HG03097 (cell line): Measurements from ENCODE around the gene TOLLIP.
"Not testable (repeated sequence)": the region's sequence is repeated elsewhere in the genome, so short reads cannot be mapped to it uniquely, and the experiment has no call there.

Source experiments
- ATAC-seq: cut with Tn5 transposase; IDR thresholded peaks from one replicate; pipeline ENCODE4 v1.9.1; 2021; ENCODE audit not compliant: unreplicated experiment, low FRiP score

TOLLIP gene

GRCh38 chr11:1344056-1344635, 34.7 kb upstream of the TOLLIP start:
- ATAC-seq, result no peak

DNA sequence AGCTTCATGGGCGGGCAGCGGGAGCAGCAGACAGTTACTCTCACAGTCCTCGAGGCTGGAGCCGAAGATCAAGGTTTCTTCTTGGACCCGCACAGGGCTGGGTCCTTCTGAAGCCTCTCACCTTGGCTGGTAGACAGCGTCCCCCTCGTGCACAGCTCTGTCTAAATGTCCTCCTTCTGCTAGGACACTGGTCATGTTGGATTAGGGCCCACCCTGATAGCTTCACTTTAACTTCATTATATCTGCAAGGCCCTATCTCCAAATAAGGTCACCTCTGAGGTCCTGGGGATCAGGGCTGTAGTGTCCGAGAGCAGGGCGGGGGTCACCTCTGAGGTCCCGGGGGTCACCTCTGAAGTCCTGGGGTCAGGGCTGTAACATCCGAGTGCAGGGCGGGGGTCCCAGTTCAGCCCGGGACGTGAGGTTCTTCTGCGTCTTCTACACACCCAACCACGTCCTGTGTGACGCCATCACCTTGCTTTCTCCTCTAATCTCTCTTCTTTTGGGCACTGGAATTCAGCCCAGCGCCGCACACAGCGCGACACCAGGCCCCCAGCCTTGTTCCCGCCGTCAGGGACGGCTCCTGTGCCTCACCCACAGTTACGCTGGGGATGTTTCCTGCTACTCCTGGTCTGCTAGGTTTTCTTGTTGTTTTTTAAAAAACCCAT, 34.1 kb upstream of the TOLLIP start:
- ATAC-seq, result no peak

- ATAC-seq, result no peak
Observed at GRCh38 chr11:1342946-1343345, 33.5 kb upstream of the TOLLIP start.

DNA sequence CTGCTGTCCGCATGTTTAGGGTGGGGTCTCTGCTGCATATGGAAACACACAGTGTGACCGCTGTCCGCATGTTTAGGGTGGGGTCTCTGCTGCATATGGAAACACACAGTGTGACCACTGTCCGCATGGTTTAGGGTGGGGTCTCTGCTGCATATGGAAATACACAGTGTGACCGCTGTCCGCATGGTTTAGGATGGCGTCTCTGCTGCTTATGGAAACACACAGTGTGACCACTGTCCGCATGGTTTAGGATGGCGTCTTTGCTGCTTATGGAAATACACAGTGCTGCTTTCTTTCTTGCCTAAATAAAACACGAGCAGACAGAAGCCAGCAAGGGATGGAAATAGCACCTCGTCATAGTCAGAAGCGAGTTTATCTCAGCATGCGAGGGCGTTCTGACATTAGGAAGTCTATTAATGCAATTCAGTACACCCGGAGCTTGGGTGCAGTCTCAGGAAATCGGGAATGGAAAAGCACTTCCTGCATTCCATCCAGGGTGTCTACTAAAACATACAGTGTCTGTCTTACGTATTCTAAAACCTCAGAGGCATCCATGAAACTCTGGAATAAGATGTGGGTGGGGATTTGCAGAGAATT, 32.6 kb upstream of the TOLLIP start:
- no peak for ATAC-seq

DNA sequence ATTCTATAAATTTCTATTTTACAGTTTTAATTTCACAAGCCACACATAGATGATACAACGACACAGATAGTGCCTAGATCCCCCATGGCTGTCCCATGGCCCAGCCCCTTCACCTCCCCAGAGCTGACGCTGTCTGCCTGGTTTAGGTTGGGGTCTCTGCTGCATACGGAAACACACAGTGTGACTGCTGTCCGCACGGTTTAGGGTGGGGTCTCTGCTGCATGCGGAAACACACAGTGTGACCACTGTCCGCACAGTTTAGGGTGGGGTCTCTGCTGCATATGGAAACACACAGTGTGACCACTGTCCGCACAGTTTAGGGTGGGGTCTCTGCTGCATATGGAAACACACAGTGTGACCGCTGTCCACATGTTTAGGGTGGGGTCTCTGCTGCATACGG, 31.8 kb upstream of the TOLLIP start:
- ATAC-seq, result not testable (repeated sequence)

- no peak for ATAC-seq
Observed at GRCh38 chr11:1340111-1340510, 30.7 kb upstream of the TOLLIP start.

DNA sequence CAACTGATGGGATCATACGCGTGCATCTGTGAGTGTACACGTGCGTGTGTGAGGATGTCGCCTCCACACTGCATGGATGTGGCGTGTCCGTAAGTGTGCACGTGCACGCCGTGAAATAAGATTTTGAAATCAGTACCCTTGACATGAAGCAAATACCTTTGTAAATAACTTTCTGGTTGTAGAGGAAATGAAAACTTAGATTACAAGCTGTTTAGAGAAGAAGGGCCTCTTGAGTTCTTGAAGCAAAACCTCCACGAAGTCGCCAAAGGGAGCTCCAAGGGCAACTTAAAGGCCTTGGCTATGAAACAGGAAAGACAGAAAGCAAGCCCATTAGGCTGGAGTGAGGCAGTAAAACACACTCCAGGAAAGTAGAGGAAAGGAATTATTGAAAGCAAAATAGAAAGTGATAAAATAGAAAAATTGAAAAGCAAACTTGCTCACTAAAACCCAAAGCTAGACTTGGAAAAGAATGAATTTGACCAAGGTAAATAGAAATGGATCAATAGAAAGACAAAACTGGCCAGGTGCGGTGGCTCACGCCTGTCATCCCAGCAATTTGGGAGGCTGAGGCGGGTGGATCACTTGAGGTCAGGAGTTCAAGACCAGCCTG, 29.7 kb upstream of the TOLLIP start:
- ATAC-seq, result no peak

GRCh38 chr11:1338201-1339065, 29.0 kb upstream of the TOLLIP start:
- no peak for ATAC-seq

DNA sequence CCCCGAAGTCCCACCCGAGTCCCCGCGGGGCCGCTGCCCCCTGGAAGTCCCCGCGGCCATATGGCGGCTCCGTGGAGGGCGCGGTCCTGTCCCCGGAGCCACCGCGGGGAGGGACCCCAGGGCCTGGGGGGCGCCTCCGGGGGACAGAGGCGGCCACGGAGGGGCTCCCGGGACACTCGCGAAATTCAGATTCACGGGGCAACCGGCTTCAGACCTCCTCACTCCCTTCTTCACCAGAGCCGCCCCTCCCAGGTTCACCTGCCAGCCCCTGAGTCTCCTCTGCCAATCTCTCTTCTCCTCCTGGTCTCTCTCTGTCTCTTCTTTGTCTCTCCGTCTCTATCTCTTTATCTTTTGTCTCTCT, 28.2 kb upstream of the TOLLIP start:
- no peak for ATAC-seq

DNA sequence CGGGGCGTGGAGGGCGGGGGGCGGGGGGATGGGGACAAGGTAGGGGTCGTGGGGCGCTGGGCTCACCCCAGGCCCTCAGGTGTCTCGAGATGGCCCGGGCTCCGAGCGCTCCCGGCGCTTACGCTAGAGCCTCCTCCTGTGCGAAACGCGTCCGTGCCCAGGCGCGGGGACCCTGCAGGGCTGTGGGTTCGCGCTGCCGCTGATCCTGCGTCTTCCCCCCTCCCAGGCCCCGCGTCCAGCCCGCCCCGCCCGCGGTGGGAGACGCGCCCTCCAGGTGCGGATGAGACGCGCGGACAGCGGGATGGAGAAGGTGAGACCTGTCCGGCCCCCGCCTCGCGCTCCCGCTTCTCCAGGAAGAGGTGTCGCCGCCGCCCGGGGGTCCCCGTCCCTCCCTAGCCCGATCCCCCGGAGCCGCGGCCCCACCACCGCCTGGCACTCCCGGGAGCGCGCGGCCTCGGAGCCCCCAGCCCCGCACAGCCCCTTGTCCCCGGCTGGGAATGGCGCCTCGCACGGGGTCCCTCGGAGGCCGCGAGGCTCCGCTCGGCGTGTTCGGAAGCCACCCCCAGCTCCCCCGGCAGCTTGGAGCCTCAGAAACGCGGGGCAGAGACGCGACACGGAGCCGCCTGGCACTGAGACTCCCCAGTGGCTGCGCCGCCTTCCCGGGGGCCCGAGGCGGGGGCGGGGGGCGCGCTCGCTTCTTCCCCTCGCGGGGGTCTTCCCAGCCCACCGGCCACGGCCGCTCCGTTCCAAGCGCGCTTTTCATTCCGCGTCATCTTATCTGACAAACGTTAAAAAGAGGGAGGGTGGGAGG, 27.6 kb upstream of the TOLLIP start:
- no peak for ATAC-seq

DNA sequence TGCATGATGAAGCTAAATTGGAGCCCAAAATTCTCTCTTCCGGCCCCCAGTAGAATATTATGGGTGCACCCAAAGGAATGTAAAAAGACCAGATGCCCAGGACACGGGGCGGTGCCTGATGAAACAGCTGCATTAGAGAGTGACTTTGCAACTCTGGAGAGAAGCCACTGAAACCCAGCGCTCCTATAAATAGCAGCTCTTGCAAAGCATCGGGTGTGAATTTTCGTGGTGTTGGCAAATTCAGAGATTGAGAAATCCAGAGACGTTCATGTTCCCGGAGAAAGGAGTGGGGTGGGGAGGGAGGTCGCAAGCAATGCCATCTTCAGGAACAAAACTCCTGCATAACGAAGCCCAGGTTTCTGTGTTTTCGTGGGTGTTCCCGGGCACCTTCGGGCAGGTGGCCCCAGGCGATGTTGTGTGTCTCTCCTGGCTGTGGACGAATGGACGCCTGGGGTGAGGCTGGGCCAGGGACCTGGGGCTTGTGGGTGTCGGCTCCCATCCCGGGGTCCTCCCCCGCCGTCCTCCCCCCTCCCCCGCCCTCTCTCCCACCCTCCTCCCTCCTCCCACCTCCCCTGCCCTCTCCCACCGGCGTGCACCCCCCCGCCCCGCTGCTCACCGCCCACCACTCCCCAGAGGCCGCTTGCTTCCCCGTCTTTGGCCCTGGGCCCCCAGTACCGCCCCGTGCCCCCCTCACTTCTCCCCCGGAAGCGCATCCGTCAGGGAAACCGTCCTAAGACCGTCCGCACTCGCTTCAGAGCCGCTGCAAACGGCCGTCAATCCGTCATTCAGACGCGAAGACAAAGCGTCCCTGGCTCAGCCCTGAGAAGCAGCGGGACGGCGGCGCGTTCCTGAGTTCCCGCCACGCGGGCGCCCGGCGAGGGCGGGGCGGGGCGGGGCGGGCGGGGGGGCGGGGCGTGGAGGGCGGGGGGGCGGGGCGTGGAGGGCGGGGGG, 26.7 kb upstream of the TOLLIP start:
- no peak for ATAC-seq

- ATAC-seq, result no peak
Observed at GRCh38 chr11:1335264-1335810, 25.9 kb upstream of the TOLLIP start.

DNA sequence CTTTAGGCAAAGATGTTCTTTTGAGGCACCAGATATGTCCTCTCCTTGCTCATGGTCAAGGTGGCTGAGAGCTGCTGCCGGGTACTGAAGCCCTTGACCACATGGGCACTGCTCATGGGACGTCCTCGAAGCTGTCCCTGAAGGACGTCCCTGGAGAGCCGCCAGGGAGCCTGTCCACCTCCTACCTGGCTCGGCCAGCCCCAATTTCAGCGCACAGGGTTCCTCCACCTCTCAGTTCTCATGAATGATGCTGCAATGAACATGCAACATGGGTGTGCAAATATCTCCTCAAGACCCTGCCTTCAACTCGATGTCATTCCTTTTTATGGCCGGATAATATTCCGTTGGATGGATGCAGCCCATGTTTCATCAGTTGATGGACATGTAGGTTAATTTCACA, 24.4 kb upstream of the TOLLIP start:
- ATAC-seq, result no peak

GRCh38 chr11:1333091-1333772, 23.8 kb upstream of the TOLLIP start:
- no peak for ATAC-seq

DNA sequence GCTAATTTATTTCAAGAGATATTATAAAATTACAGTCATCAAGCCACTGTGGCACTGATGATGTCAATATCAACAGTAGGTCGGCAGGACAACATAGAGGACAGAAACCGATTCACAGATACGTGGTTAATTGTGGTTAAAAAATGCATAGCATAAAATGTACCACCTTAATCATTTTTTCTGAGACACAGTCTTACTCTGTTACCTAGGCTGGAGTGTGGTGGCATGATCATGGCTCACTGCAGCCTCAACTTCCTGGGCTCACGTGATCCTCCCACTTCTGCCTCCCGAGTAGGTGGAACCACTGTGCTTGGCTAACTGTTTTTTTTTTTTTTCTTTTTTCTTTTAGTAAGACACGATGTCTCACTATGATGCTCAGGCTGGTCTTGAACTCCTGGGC, 21.0 kb upstream of the TOLLIP start:
- ATAC-seq, result no peak

DNA sequence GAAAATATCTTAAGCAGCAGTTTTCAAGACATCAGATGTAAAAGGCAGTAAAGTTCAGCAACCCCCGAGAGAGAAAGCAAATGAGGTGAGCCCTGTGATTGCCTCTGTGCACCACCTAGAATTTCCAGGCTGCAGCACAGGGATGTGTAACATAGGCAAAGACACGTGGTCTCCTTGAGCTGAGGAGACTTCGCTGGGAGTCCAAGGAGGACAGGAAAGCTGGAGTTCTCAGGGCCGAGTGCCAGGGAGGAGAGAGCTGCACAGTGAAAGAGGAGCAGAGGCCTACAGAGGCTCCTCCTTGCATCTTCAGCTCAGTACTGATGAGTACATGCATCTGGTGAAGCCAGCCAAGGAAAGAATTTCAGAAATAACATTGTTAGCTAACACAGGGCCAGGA, 17.6 kb upstream of the TOLLIP start:
- ATAC-seq, result no peak

GRCh38 chr11:1326435-1327063, 17.1 kb upstream of the TOLLIP start:
- ATAC-seq, result no peak

GRCh38 chr11:1323774-1324173, 14.3 kb upstream of the TOLLIP start:
- ATAC-seq, result no peak
